ENCODE data around the gene SMC1A. TPM values are rescaled to one million over a fixed set of nuclear protein-coding genes. Genes with fewer than 3 reads are reported as not detected.

SMC1A gene
- total RNA-seq, 1 experiment from 2014 or later, result 111 TPM

DNA sequence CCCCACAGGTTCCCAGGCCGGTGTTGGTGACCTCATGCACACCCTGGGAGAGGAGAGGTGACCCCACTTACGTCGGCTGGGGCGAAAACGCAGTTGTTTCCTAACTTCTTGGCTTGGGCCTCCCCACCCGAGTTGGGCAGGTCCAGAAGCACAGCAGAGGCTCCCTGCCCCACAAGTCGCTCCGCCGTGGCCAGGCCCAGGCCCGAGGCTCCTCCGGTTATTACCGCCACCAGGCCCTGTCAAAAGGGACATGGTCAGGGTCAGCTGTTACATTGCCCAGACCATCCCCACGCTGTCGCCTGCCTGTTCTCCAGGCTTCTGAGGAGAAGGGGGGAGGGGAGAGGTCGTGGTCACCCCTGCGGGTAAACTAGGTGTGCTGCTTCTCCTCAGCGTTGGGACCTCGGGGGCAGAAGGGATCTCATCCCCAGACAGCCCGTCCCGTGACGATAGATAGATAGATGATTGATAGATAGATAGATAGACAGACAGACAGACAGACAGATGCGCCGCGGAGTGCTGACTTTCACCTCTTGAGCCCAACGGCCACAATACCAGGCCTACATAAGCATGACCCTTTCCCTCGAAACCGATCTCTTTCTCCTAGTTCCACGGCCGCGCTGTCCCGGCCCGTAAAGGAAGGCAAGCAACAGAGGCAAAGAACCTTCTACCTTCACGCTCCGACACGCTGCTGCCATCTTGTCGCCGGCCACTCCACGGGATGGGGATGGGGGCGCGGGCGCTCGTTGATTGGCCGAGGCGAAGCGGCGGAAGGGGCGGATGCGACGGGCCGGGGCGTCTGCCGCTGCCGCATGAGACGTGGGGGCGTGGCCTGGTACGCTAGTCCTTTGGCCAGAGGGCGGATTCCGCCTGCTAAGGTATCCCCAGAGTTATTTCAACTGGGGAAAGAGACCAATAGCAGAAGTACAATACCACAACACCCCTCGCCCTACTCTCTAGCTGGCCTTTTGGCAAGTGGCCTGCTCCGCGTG is 11.5 kb upstream of the SMC1A start, which contains the start of gene HSD17B10:
Gene HSD17B10, minus strand, starts transcription at position 720 of the 989 bp plus-strand sequence. Its CDS starts 25 bp downstream, at position 695.
- Histone ChIP-seq H3K4me1 (ENCODE audit: control insufficient read depth, insufficient read depth, low read length) (peaks cover 4% of the 10 kb centered on the region; the same call in 1 of the 2 replicates), H3K36me3 (ENCODE audit: control insufficient read depth, insufficient read depth, low read length) (no peaks in the 10 kb centered on the region; the same call in 1 of the 2 replicates), H3K27me3 (ENCODE audit: control insufficient read depth, insufficient read depth, low read length) (no peaks in the 10 kb centered on the region), H3K4me3 (ENCODE audit: low read depth in 2 of 2, low read length in 2 of 2) (peak within 1 kb of the TSS; percentile 92 to 93), H3K27ac (ENCODE audit: low read length) (peak within 1 kb of the TSS; percentile 93), H3K9me3 (ENCODE audit: control insufficient read depth, insufficient read depth, low read depth, low read length) (no peaks in the 10 kb centered on the region)
- TF ChIP-seq, protein P1, sequence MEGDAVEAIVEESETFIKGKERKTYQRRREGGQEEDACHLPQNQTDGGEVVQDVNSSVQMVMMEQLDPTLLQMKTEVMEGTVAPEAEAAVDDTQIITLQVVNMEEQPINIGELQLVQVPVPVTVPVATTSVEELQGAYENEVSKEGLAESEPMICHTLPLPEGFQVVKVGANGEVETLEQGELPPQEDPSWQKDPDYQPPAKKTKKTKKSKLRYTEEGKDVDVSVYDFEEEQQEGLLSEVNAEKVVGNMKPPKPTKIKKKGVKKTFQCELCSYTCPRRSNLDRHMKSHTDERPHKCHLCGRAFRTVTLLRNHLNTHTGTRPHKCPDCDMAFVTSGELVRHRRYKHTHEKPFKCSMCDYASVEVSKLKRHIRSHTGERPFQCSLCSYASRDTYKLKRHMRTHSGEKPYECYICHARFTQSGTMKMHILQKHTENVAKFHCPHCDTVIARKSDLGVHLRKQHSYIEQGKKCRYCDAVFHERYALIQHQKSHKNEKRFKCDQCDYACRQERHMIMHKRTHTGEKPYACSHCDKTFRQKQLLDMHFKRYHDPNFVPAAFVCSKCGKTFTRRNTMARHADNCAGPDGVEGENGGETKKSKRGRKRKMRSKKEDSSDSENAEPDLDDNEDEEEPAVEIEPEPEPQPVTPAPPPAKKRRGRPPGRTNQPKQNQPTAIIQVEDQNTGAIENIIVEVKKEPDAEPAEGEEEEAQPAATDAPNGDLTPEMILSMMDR (IDR thresholded peaks at IDR 0.05), result no peak
- TF ChIP-seq POLR2AphosphoS5 (IDR thresholded peaks at IDR 0.05; ENCODE audit: low read depth, low read length), result peak; percentile 43; the same call in 1 of the 2 replicates
- intact Hi-C loops (cut with micrococcal nuclease; ENCODE audit: unreplicated experiment) (loop anchor here (2.0 kb wide), 1 partner anchor 117 kb away; no protein-coding TSS in a partner anchor), in situ Hi-C loops (cut with HindIII; ENCODE audit: low pct_unique_long_range_greater_than_20kb, low sequenced_read_pairs) (no loop called here)
- ATAC-seq (peak; percentile 99), DNase-seq (ENCODE audit: low read depth, low spot score) (no peak)
- ChIA-PET POLR2A (no interaction called here), CTCF (interaction anchor here (0.5 kb wide), 1 partner anchor 102 kb away, joined by 3 read pairs; no protein-coding TSS in a partner anchor)
- BruUV-seq (replicated peaks), result no TSS peak

DNA sequence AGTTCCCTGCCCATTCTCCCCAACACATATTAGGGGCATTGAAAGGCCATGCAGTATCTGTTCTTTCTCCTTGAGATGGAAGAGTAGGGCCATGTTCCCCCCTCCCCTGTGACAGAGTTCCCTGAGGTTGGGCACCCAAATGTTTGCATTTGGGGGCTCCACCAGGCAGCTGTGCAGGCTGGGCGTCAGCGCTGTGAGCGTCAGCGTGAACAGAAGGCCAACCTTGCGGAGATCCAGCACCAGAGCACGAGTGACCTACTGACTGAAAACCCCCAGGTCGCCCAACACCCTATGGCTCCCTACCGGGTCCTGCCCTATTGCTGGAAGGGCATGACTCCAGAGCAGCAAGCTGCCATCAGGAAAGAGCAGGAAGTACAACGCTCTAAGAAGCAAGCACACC is 7.8 kb upstream of the SMC1A start:
- TF ChIP-seq TCF7L2 (IDR thresholded peaks at IDR 0.05; ENCODE audit: low read depth, low read length) (no peak), SIN3A (IDR thresholded peaks at IDR 0.05; ENCODE audit: borderline replicate concordance, insufficient read depth, low read depth, low read length) (no peak), POLR2AphosphoS5 (IDR thresholded peaks at IDR 0.05; ENCODE audit: low read depth, low read length) (no peak)
- TF ChIP-seq, protein P2, sequence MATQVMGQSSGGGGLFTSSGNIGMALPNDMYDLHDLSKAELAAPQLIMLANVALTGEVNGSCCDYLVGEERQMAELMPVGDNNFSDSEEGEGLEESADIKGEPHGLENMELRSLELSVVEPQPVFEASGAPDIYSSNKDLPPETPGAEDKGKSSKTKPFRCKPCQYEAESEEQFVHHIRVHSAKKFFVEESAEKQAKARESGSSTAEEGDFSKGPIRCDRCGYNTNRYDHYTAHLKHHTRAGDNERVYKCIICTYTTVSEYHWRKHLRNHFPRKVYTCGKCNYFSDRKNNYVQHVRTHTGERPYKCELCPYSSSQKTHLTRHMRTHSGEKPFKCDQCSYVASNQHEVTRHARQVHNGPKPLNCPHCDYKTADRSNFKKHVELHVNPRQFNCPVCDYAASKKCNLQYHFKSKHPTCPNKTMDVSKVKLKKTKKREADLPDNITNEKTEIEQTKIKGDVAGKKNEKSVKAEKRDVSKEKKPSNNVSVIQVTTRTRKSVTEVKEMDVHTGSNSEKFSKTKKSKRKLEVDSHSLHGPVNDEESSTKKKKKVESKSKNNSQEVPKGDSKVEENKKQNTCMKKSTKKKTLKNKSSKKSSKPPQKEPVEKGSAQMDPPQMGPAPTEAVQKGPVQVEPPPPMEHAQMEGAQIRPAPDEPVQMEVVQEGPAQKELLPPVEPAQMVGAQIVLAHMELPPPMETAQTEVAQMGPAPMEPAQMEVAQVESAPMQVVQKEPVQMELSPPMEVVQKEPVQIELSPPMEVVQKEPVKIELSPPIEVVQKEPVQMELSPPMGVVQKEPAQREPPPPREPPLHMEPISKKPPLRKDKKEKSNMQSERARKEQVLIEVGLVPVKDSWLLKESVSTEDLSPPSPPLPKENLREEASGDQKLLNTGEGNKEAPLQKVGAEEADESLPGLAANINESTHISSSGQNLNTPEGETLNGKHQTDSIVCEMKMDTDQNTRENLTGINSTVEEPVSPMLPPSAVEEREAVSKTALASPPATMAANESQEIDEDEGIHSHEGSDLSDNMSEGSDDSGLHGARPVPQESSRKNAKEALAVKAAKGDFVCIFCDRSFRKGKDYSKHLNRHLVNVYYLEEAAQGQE (IDR thresholded peaks at IDR 0.05; ENCODE audit: insufficient read depth in 1 of 2, low read depth in 2 of 2, low read length in 1 of 2), result no peak
- TF ChIP-seq, protein P1 (IDR thresholded peaks at IDR 0.05), result no peak
- Histone ChIP-seq H3K27me3 (ENCODE audit: control insufficient read depth, insufficient read depth, low read length) (no peaks in the 10 kb centered on the region), H3K27ac (ENCODE audit: low read length) (no peak overlapping the region), H3K4me3 (ENCODE audit: low read depth in 2 of 2, low read length in 2 of 2) (no peak overlapping the region), H3K36me3 (ENCODE audit: control insufficient read depth, insufficient read depth, low read length) (no peaks in the 10 kb centered on the region; the same call in 1 of the 2 replicates), H3K4me1 (ENCODE audit: control insufficient read depth, insufficient read depth, low read length) (peaks cover 4% of the 10 kb centered on the region; the same call in 1 of the 2 replicates), H3K9me3 (ENCODE audit: control insufficient read depth, insufficient read depth, low read depth, low read length) (no peaks in the 10 kb centered on the region)
- ATAC-seq, result no peak
- ChIA-PET POLR2A (no interaction called here), CTCF (no interaction called here)
- DNase-seq (ENCODE audit: low read depth, low spot score), result no peak
- no TSS peak for BruUV-seq (replicated peaks)
- intact Hi-C loops (cut with micrococcal nuclease; ENCODE audit: unreplicated experiment) (no loop called here), in situ Hi-C loops (cut with HindIII; ENCODE audit: low pct_unique_long_range_greater_than_20kb, low sequenced_read_pairs) (no loop called here)
